GM19455 (cell line): ENCODE data around the gene PCBD2.
A peak's percentile ranks its signal among the peaks of the same experiment; 100 is the strongest.
"Not testable (repeated sequence)": the region's sequence is repeated elsewhere in the genome, so short reads cannot be mapped to it uniquely, and the experiment has no call there.

Experiments used
- ATAC-seq: cut with Tn5 transposase; IDR thresholded peaks from one replicate; pipeline ENCODE4 v1.9.1; 2021; ENCODE audit not compliant: unreplicated experiment

Gene PCBD2

GRCh38 chr5:134905246-134905996, 490 bp downstream of the PCBD2 start:
- peak; percentile 39 for ATAC-seq

GRCh38 chr5:134906811-134907210, 1.9 kb downstream of the PCBD2 start:
- no peak for ATAC-seq

- not testable (repeated sequence) for ATAC-seq
These were observed 5.8 kb downstream of the PCBD2 start for GRCh38 chr5:134910752-134911151.

GRCh38 chr5:134911285-134912206, 6.6 kb downstream of the PCBD2 start:
- no peak for ATAC-seq

- no peak for ATAC-seq
These were observed 8.3 kb downstream of the PCBD2 start for GRCh38 chr5:134913254-134913653.

- ATAC-seq = no peak
These were observed 8.9 kb downstream of the PCBD2 start for GRCh38 chr5:134913795-134914194.

- no peak for ATAC-seq
These were observed 12.3 kb downstream of the PCBD2 start for GRCh38 chr5:134917070-134917815.

- ATAC-seq = no peak
These were observed 13.9 kb downstream of the PCBD2 start for GRCh38 chr5:134918861-134919260.

GRCh38 chr5:134920848-134921575, 16.1 kb downstream of the PCBD2 start:
- no peak for ATAC-seq

- ATAC-seq = no peak
These were observed 27.6 kb downstream of the PCBD2 start for GRCh38 chr5:134932508-134932907.

GRCh38 chr5:134934202-134934601, 29.3 kb downstream of the PCBD2 start:
- no peak for ATAC-seq

- ATAC-seq = no peak
These were observed 31.0 kb downstream of the PCBD2 start for GRCh38 chr5:134935711-134936602.

GRCh38 chr5:134937526-134937925, 32.6 kb downstream of the PCBD2 start:
- no peak for ATAC-seq

GRCh38 chr5:134938030-134938429, 33.1 kb downstream of the PCBD2 start:
- ATAC-seq = no peak

- ATAC-seq = no peak
These were observed 34.6 kb downstream of the PCBD2 start for GRCh38 chr5:134939500-134939899.

GRCh38 chr5:134943547-134943946, 38.6 kb downstream of the PCBD2 start:
- ATAC-seq = no peak

- no peak for ATAC-seq
These were observed 39.7 kb downstream of the PCBD2 start for GRCh38 chr5:134944630-134945029.

GRCh38 chr5:134945041-134945440, 40.1 kb downstream of the PCBD2 start:
- no peak for ATAC-seq

GRCh38 chr5:134948911-134949310, 44.0 kb downstream of the PCBD2 start:
- ATAC-seq = no peak

GRCh38 chr5:134949316-134949715, 44.4 kb downstream of the PCBD2 start:
- ATAC-seq = no peak
